CD4-positive, alpha-beta T cell treated with Interleukin-6 for 4 hours (primary cell): ENCODE results near the gene CELA2A.
"Not testable (repeated sequence)": the region's sequence is repeated elsewhere in the genome, so short reads cannot be mapped to it uniquely, and the experiment has no call there.

Source experiments
- DNase-seq: peaks from one replicate; pipeline ENCODE4 v3.0.0-alpha.2; 2020; ENCODE audit warnings: mixed read lengths

The CELA2A gene

GRCh38 chr1:15445390-15446122 lies 11.0 kb upstream of the CELA2A start:
- no peak for DNase-seq

- DNase-seq: no peak
Observed at GRCh38 chr1:15446212-15446611, 10.3 kb upstream of the CELA2A start.

GRCh38 chr1:15448877-15449462 lies 7.6 kb upstream of the CELA2A start:
- DNase-seq: no peak

- no peak for DNase-seq
Observed at GRCh38 chr1:15449567-15449966, 7.0 kb upstream of the CELA2A start.

GRCh38 chr1:15451014-15451722 lies 5.4 kb upstream of the CELA2A start:
- DNase-seq: no peak

GRCh38 chr1:15452216-15452615 lies 4.3 kb upstream of the CELA2A start:
- DNase-seq: no peak

GRCh38 chr1:15452866-15453571 lies 3.5 kb upstream of the CELA2A start:
- DNase-seq: no peak

GRCh38 chr1:15453734-15454133 lies 2.8 kb upstream of the CELA2A start:
- DNase-seq: no peak

GRCh38 chr1:15454256-15454655 lies 2.3 kb upstream of the CELA2A start:
- no peak for DNase-seq

GRCh38 chr1:15455522-15455921 lies 1.0 kb upstream of the CELA2A start:
- no peak for DNase-seq

GRCh38 chr1:15457585-15457984 lies 1.1 kb downstream of the CELA2A start:
- no peak for DNase-seq

- not testable (repeated sequence) for DNase-seq
Observed at GRCh38 chr1:15458388-15458787, 1.9 kb downstream of the CELA2A start.

- no peak for DNase-seq
Observed at GRCh38 chr1:15459771-15460707, 3.5 kb downstream of the CELA2A start.

- no peak for DNase-seq
Observed at GRCh38 chr1:15460708-15461095, 4.2 kb downstream of the CELA2A start.

- not testable (repeated sequence) for DNase-seq
Observed at GRCh38 chr1:15463064-15463800, 6.7 kb downstream of the CELA2A start.

- DNase-seq: not testable (repeated sequence)
Observed at GRCh38 chr1:15463926-15464322, 7.4 kb downstream of the CELA2A start.

- DNase-seq: no peak
Observed at GRCh38 chr1:15465674-15466073, 9.1 kb downstream of the CELA2A start.

- not testable (repeated sequence) for DNase-seq
Observed at GRCh38 chr1:15466955-15467625, 10.6 kb downstream of the CELA2A start.

- no peak for DNase-seq
Observed at GRCh38 chr1:15468145-15468544, 11.6 kb downstream of the CELA2A start.

- DNase-seq: no peak
Observed at GRCh38 chr1:15469361-15469760, 12.8 kb downstream of the CELA2A start.
